A549 (cell line): ENCODE measurements around the gene TEKT3.

Experiments used
- BHLHE40 ChIP-seq: IDR thresholded peaks from 2 replicates; pipeline ENCODE4 v1.6.1; 2012; ENCODE audit warnings: low read depth, low read length, inconsistent platforms
- CHD2 ChIP-seq: fragments of 150-350 bp; IDR thresholded peaks from 2 replicates; pipeline ENCODE4 v1.6.1; 2014; ENCODE audit warnings: low read length; ENCODE audit not compliant: partially characterized antibody
- CTCF ChIP-seq: fragments of >200 bp; sonication (Bioruptor Twin); formaldehyde crosslinking; IDR thresholded peaks from 3 replicates; pipeline ENCODE4 v1.5.1; 2016
- HDAC2 ChIP-seq: fragments of 200-600 bp; sonication (generic); IDR thresholded peaks from 2 replicates; pipeline ENCODE4 v1.6.1; 2016
- JUN ChIP-seq, 2 experiments: fragments of >200 bp; sonication (Bioruptor Twin); formaldehyde crosslinking; IDR thresholded peaks; 2 replicates in 1 of 2; 3 replicates in 1 of 2; pipeline ENCODE4 v1.6.1; 2016 to 2017
- KDM1A ChIP-seq: fragments of 200-600 bp; sonication (generic); IDR thresholded peaks from 2 replicates; pipeline ENCODE4 v1.6.1; 2016; ENCODE audit warnings: low read depth, mild to moderate bottlenecking
- MAX ChIP-seq: IDR thresholded peaks from 2 replicates; pipeline ENCODE4 v1.6.1; 2012
- MAZ ChIP-seq: fragments of 150-350 bp; IDR thresholded peaks from 2 replicates; pipeline ENCODE4 v1.6.1; 2014; ENCODE audit warnings: antibody characterized with exemption, low read depth, low read length, borderline replicate concordance
- PHF8 ChIP-seq: fragments of 200-600 bp; sonication (generic); IDR thresholded peaks from 2 replicates; pipeline ENCODE4 v1.6.1; 2016; ENCODE audit warnings: low read depth, mild to moderate bottlenecking, antibody characterized with exemption, moderate library complexity, borderline replicate concordance
- POLR2A ChIP-seq: IDR thresholded peaks from 2 replicates; pipeline ENCODE4 v1.6.1; 2012; ENCODE audit warnings: mild to moderate bottlenecking, low read length
- REST ChIP-seq: fragments of 200-600 bp; sonication (generic); IDR thresholded peaks from 2 replicates; pipeline ENCODE4 v1.6.1; 2016; ENCODE audit warnings: antibody characterized with exemption, mild to moderate bottlenecking, moderate library complexity

GRCh38 chr17:15288859-15289258 is 52.5 kb downstream of the TEKT3 start:
- TF ChIP-seq CTCF (no peak), MAZ (no peak), JUN (IDR thresholded peaks at IDR 0.05) (no peak), MAX (no peak), POLR2A (no peak), HDAC2 (no peak), BHLHE40 (no peak), REST (no peak), PHF8 (no peak), CHD2 (no peak), KDM1A (no peak)
